Right lobe of liver (tissue), 6 donors: ENCODE results near the gene MRPS18A. TPM values are rescaled to one million over a fixed set of nuclear protein-coding genes. Genes with fewer than 3 reads are reported as not detected.
A peak's percentile ranks its signal among the peaks of the same experiment; 100 is the strongest.
"Not testable (repeated sequence)": the region's sequence is repeated elsewhere in the genome, so short reads cannot be mapped to it uniquely, and the experiment has no call there.

ENCODE experiments used
- ATAC-seq, 4 donors: fragments of 200-7000 bp; cut with Tn5 transposase; one replicate each; pipeline ENCODE4 v1.9.1; 2020; ENCODE audit warnings: mild to moderate bottlenecking in 4 of 4, moderate library complexity in 4 of 4
- DNase-seq, 3 donors: peaks; one replicate each; pipeline ENCODE4 v3.0.0-alpha.2; 2020
- H3K27ac ChIP-seq, 3 donors: fragments of 200-600 bp; one replicate each; pipeline ENCODE4 v1.8.0; 2022
- H3K27me3 ChIP-seq, 2 donors: fragments of 200-600 bp; one replicate each; pipeline ENCODE4 v1.8.0; 2022
- H3K36me3 ChIP-seq, 4 donors: fragments of 200-600 bp; sonication (generic) in 1 of 4; one replicate each; pipeline versions ENCODE4 v1.5.1 to v1.8.0; 2017 to 2022; ENCODE audit warnings: control low read depth in 1 of 4
- H3K4me1 ChIP-seq, 4 donors: fragments of 200-600 bp; sonication (generic) in 1 of 4; one replicate each; pipeline versions ENCODE4 v1.5.1 to v1.8.0; 2017 to 2022; ENCODE audit warnings: control low read depth in 1 of 4
- H3K4me3 ChIP-seq, 3 donors: fragments of 200-600 bp; one replicate each; pipeline ENCODE4 v1.8.0; 2022
- H3K9me3 ChIP-seq, 4 donors: fragments of 200-600 bp; sonication (generic) in 1 of 4; one replicate each; pipeline versions ENCODE4 v1.5.1 to v1.8.0; 2017 to 2022; ENCODE audit warnings: control low read depth in 1 of 4
- POLR2A ChIP-seq: fragments of 450-650 bp; IDR thresholded peaks from one replicate; pipeline ENCODE4 v1.6.1; 2017; ENCODE audit warnings: antibody characterized with exemption, mild to moderate bottlenecking
- WGBS: methylation state at CpG from one replicate; pipeline ENCODE4 v1.1.6; 2018; ENCODE audit warnings: low coverage, low lambda C conversion rate; ENCODE audit not compliant: insufficient coverage; ENCODE audit errors: missing lambda C conversion rate; 5-methylcytosine and 5-hydroxymethylcytosine counted together
- intact Hi-C, 2 donors: fragments of 100-400 bp; cut with DNase I; formaldehyde crosslinking; loops; one replicate each; pipeline versions ENCODE4 v1.11.2 to v1.14.1; 2022
- total RNA-seq, 6 experiments: library from RNA; depleted of rRNA in 2 of 6; stranded (reverse); fragments of >200 nt in 2 of 6; fragmentation: NEBNext Ultra II Directional in 3 of 6; extraction: Animal tissue kit (Norgen Biotek cat#: 25700) in 3 of 6; gene quantifications; one replicate each; pipeline versions ENCODE4 v1.1.0 to v1.2.4, GENCODE V29; 2016 to 2023
- TF ChIP-seq, protein P1 (sequence below), 4 donors: fragments of 200-600 bp in 3 of 4; fragments of 450-650 bp in 1 of 4; IDR thresholded peaks; one replicate each; pipeline versions ENCODE4 v1.5.1 to v1.8.0; 2016 to 2022; ENCODE audit warnings: antibody characterized with exemption in 4 of 4, mild to moderate bottlenecking in 2 of 4
- donor health status: DM: no; HTN: yes; CAD: no.
- donor health status: DM: no; HTN: no; CAD: no.
- donor health status: DM: no; HTN: no; CAD: no.
- donor health status: DM: no; HTN: yes; CAD: no.
- donor health status: DM: no; HTN: yes; CAD: no.

MRPS18A gene
- total RNA-seq, 6 experiments from 2014 or later, result 23.5 to 45.4 (median 25.6) TPM

DNA sequence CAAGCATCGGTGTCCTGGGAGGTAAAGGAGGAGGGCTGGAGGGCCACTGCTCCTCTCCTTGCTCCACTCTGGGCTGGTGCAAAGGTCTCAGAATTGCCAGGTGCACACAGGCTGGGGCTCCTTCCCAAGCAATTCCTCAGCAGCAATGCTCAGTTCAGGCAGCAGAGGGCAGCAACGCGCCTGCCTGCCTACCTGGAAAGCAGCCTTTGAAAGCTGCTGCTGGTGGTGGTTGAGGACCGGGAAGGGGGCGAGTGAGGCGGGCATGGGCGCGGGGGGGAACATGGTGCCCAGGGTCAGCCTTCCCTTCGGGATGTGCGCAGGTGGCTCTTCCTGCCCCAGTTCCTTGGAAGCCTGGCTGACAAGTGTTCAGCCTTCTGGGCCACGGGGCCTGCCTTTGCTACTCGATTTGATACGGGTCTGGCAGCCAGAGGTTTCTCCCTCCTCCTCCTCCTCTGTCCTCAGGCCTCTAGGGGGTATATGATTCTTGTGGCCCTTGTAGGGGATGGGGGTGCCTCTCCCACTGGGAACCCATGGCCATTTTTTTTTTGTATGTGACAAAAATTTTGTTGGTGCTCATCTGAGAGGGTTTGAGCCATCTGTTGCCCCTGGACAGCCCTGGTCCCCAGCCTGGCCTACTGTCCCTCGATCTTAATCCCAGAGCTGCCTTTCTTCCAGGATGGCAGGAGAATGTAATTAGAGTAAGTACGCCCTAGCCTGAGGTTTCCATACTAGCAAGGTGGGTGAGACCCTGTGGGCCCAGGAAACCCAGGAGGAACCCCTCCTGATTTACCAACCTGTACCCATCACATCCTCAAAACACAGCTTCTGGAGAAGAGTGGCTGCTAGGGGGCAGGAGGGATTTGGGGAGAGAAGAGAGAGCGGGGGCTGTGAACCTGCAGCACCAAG, 20.1 kb downstream of the MRPS18A start:
- DNase-seq (peak; percentile 81 to 83 (median 82)), ATAC-seq (peak; percentile 80 to 95 (median 90))
- intact Hi-C loops, result loop anchor here in 1 of 2 donors (10.0 kb wide), 1 partner anchor 417 kb away; no protein-coding TSS in a partner anchor
- WGBS, result 2% methylated on average over 5 of the region's 16 CpGs
- no peaks in the 10 kb centered on the region for H3K27me3 ChIP-seq
- H3K27ac ChIP-seq, result no peak overlapping the region
- TF ChIP-seq, protein P1, sequence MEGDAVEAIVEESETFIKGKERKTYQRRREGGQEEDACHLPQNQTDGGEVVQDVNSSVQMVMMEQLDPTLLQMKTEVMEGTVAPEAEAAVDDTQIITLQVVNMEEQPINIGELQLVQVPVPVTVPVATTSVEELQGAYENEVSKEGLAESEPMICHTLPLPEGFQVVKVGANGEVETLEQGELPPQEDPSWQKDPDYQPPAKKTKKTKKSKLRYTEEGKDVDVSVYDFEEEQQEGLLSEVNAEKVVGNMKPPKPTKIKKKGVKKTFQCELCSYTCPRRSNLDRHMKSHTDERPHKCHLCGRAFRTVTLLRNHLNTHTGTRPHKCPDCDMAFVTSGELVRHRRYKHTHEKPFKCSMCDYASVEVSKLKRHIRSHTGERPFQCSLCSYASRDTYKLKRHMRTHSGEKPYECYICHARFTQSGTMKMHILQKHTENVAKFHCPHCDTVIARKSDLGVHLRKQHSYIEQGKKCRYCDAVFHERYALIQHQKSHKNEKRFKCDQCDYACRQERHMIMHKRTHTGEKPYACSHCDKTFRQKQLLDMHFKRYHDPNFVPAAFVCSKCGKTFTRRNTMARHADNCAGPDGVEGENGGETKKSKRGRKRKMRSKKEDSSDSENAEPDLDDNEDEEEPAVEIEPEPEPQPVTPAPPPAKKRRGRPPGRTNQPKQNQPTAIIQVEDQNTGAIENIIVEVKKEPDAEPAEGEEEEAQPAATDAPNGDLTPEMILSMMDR (IDR thresholded peaks at IDR 0.05), result peak; percentile 92 to 96 (median 95)
- no peak for TF ChIP-seq POLR2A
- H3K36me3 ChIP-seq, result peaks cover 0 to 6% (median 0%) of the 10 kb centered on the region in 4 donors
- H3K4me1 ChIP-seq, result peaks cover 0 to 24% (median 3%) of the 10 kb centered on the region in 4 donors
- H3K9me3 ChIP-seq, result no peaks in the 10 kb centered on the region
- H3K4me3 ChIP-seq, result no peak overlapping the region

DNA sequence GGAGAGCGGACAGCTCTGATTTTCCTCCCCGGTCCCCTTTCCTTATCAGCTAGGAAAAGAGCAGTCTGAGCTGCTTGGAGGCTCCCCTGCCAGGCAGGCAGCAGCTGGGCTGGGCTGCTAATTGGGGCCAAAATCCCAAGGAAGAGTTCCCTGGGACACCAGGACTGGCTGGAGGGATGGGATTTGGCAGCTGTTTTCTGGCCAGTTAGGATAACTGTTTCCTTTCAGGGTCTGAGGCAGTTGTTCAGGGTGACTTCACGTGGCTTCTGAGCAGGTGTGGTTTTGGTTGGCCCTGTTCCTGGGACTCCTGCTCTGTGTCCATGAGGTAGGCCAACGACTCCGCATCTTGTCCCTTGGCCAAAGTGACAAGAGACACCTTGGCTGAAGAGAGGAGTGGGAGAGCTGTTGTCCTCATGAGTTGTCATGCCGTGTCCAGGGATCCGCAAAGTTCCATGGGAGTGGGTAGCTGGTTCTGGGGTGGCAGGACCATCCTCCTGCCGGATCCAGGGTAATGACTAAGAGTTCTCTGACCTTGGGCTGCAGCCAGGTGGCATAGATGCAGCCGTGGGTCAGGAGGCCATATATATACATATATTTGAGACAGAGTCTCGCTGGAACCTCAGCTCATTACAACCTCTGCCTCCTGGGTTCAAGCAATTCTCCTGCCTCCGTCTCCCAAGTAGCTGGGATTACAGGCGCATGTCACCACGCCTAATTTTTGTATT, 21.2 kb downstream of the MRPS18A start:
- WGBS, result 43% methylated on average over 7 of the region's 13 CpGs
- Histone ChIP-seq H3K27ac (no peak overlapping the region), H3K9me3 (no peaks in the 10 kb centered on the region), H3K4me1 (peaks cover 0 to 13% (median 3%) of the 10 kb centered on the region in 4 donors), H3K36me3 (peaks cover 0 to 2% (median 0%) of the 10 kb centered on the region in 4 donors), H3K27me3 (no peaks in the 10 kb centered on the region), H3K4me3 (no peak overlapping the region)
- intact Hi-C loops, result loop anchor here in 1 of 2 donors (10.0 kb wide), 1 partner anchor 418 kb away; no protein-coding TSS in a partner anchor
- no peak for DNase-seq
- ATAC-seq, result no peak
- TF ChIP-seq, protein P1 (IDR thresholded peaks at IDR 0.05), result no peak
- no peak for TF ChIP-seq POLR2A

DNA sequence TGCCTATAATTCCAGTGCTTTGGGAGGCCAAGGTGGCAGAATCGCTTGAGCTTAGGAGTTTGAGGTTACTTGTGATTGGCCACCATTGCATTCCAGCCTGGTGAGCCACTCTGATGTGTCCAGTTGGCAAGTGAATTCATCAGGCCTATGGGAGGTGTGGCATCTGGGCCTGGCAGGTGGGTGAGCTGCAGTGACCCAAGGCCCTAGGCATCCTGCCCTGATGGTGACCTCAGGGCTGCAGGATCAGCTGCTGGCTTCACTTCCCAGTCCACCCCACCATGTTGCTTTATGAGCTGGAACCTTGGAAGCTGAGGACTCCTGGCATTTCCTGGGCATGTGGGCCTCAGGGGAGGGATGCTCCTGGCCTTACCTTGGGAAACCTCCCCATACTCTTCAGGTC, 22.2 kb downstream of the MRPS18A start:
- peak in 1 of 4 donors; percentile 9 for ATAC-seq
- Histone ChIP-seq H3K4me3 (no peak overlapping the region), H3K27me3 (no peaks in the 10 kb centered on the region), H3K9me3 (no peaks in the 10 kb centered on the region), H3K36me3 (no peaks in the 10 kb centered on the region), H3K27ac (no peak overlapping the region), H3K4me1 (peaks cover 0 to 13% (median 3%) of the 10 kb centered on the region in 4 donors)
- TF ChIP-seq POLR2A, result no peak
- TF ChIP-seq, protein P1 (IDR thresholded peaks at IDR 0.05), result no peak
- DNase-seq, result peak in 1 of 3 donors; percentile 38
- intact Hi-C loops, result loop anchor here in 1 of 2 donors (10.0 kb wide), 1 partner anchor 419 kb away; no protein-coding TSS in a partner anchor
- 67% methylated on average over 1 of the region's 1 CpG for WGBS

DNA sequence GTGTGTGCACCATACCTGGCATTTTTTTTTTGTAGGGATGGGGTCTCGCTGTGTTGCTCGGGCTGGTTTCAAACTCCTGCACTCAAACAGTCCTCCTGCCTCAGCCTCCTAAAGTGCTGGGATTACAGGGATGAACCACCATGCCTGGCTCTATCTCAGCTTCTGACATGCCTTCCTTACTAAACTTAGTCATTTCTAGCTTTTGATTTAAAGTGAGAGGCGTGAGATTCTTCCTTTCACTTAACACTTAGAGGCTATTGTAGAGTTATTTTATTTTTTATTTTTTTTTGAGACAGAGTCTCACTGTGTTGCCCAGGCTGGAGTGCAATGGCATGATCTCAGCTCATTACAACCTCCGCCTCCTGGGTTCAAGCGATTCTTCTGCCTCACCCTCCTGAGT, 24.6 kb downstream of the MRPS18A start:
- DNase-seq, H3K27me3 ChIP-seq, ATAC-seq, H3K4me3 ChIP-seq, H3K9me3 ChIP-seq, H3K36me3 ChIP-seq, H3K27ac ChIP-seq, H3K4me1 ChIP-seq: not testable (repeated sequence)
- WGBS, result 78% methylated on average over 4 of the region's 5 CpGs
- intact Hi-C loops, result loop anchor here in 1 of 2 donors (10.0 kb wide), 1 partner anchor 422 kb away; no protein-coding TSS in a partner anchor
